HEK293 (cell line): ENCODE measurements around the gene MALRD1.

Source experiments
- YY1 ChIP-seq: fragments of 450-650 bp; formaldehyde crosslinking; IDR thresholded peaks from 2 replicates; pipeline ENCODE4 v1.5.1; 2018; ENCODE audit warnings: missing biosample characterization, missing genetic modification characterization
- ZNF266 ChIP-seq: fragments of 450-650 bp; formaldehyde crosslinking; IDR thresholded peaks from 2 replicates; pipeline ENCODE4 v1.5.1; 2016; ENCODE audit warnings: missing biosample characterization, missing genetic modification characterization, low read depth
- ZNF843 ChIP-seq: fragments of 450-650 bp; formaldehyde crosslinking; IDR thresholded peaks from 2 replicates; pipeline ENCODE4 v1.5.1; 2016; ENCODE audit warnings: missing biosample characterization, missing genetic modification characterization

DNA sequence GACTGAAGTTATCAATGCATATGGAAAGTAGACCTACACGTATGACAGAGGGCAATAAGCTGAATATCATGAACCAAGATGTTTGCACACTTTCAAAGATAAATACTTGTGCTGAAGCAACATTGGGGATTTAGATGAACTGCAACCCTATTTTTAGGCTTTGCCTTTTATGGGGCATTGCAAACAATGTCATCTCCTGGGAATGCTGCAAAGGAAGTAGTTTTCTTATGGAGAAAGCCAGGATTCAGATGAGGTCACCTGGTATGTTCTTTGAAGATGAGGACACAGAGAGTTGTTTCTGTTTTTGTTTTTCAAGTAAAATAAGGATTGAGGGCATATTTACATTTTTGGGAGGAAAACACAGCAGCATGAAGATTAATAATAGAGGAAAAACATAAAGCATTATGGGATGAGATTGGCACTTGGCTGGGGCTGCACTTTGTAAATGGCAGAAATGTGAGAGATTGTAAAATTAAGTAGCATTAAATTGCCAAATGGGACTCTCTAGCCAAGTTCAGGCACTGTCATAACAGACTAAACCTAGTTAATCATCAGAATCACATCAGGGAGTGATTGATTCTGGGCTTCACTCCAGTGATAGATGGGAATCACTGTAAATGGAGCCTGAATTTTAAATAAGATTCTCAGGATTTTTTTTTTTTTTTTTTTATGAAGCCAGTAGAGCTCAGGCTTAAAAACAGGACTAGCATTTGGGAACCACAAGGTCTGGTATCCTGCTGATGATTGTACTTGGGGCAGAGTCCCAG lies 63.1 kb downstream of the MALRD1 start:
- TF ChIP-seq YY1 (tag by site-specific recombination) (no peak), ZNF843 (tag by site-specific recombination) (no peak), ZNF266 (tag by site-specific recombination) (no peak)
